Neutrophil (primary cell): ENCODE measurements around the gene OR2T27.
"Not testable (repeated sequence)": the region's sequence is repeated elsewhere in the genome, so short reads cannot be mapped to it uniquely, and the experiment has no call there.

Experiments
- H3K27ac ChIP-seq: fragments of 200-600 bp; sonication (generic); 2 replicates; pipeline ENCODE4 v1.5.1; 2016; ENCODE audit warnings: mild to moderate bottlenecking, moderate library complexity
- H3K27me3 ChIP-seq: fragments of 200-600 bp; sonication (generic); 2 replicates; pipeline ENCODE4 v1.6.0; 2016; ENCODE audit warnings: mild to moderate bottlenecking
- H3K36me3 ChIP-seq: fragments of 200-600 bp; sonication (generic); 2 replicates; pipeline ENCODE4 v1.5.1; 2017
- H3K4me1 ChIP-seq, 2 experiments: fragments of 200-600 bp in 1 of 2; sonication (generic) in 1 of 2; 1 replicate in 1 of 2; 2 replicates in 1 of 2; pipeline versions ENCODE4 v1.5.1 to v1.6.1; 2013 to 2016; ENCODE audit warnings: low read depth in 1 of 2, low read length in 1 of 2, mild to moderate bottlenecking in 1 of 2, moderate library complexity in 1 of 2; ENCODE audit not compliant: control insufficient read depth in 1 of 2, insufficient read depth in 1 of 2
- H3K4me3 ChIP-seq, 2 experiments: fragments of 200-600 bp in 1 of 2; sonication (generic) in 1 of 2; 1 replicate in 1 of 2; 2 replicates in 1 of 2; pipeline ENCODE4 v1.5.1; 2013 to 2016; ENCODE audit warnings: low read depth in 1 of 2, low read length in 1 of 2, mild to moderate bottlenecking in 1 of 2, moderate library complexity in 1 of 2
- H3K9me3 ChIP-seq: fragments of 200-600 bp; sonication (generic); 2 replicates; pipeline ENCODE4 v1.5.1; 2016
- TF ChIP-seq, protein P1 (sequence below): fragments of 200-600 bp; sonication (generic); IDR thresholded peaks from 2 replicates; pipeline ENCODE4 v1.5.1; 2016; ENCODE audit warnings: antibody characterized with exemption

Gene OR2T27

GRCh38 chr1:248655354-248655753 is at the start of gene OR2T27:
OR2T27 (minus strand) TSS chr1:248655528; CDS start chr1:248650884, 4,644 bp downstream.
- not testable (repeated sequence) for H3K4me3 ChIP-seq

DNA sequence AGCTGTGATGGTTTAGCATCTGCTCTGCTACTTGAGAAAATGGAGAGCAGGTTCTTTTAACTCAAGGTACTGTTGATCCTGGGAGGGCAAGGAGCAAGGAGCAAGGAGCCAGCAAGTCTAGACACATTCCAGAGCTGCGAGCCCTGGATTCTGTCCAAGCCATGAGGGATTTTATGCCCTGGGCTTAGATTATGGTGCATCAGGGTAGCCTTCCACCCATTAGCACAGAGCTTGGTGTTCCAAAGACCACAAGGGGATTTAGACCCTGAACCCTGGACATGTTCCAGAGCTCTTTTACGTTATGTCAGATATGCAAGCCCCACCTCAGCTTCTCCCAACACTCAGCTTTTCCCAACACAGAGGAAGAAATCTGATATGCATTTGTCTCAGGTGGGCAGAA is 49.3 kb upstream of the OR2T27 start:
- no peak overlapping the region for H3K4me3 ChIP-seq
- no peaks in the 10 kb centered on the region for H3K36me3 ChIP-seq
- TF ChIP-seq, protein P1, sequence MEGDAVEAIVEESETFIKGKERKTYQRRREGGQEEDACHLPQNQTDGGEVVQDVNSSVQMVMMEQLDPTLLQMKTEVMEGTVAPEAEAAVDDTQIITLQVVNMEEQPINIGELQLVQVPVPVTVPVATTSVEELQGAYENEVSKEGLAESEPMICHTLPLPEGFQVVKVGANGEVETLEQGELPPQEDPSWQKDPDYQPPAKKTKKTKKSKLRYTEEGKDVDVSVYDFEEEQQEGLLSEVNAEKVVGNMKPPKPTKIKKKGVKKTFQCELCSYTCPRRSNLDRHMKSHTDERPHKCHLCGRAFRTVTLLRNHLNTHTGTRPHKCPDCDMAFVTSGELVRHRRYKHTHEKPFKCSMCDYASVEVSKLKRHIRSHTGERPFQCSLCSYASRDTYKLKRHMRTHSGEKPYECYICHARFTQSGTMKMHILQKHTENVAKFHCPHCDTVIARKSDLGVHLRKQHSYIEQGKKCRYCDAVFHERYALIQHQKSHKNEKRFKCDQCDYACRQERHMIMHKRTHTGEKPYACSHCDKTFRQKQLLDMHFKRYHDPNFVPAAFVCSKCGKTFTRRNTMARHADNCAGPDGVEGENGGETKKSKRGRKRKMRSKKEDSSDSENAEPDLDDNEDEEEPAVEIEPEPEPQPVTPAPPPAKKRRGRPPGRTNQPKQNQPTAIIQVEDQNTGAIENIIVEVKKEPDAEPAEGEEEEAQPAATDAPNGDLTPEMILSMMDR = no peak
- H3K27ac ChIP-seq = no peak overlapping the region
- H3K27me3 ChIP-seq = no peaks in the 10 kb centered on the region
- H3K9me3 ChIP-seq = no peaks in the 10 kb centered on the region
- peaks cover 19 to 22% of the 10 kb centered on the region in 2 experiments for H3K4me1 ChIP-seq

More at GRCh38 chr1:248655354-248655753, at the start of gene OR2T27:
- H3K36me3 ChIP-seq, H3K27ac ChIP-seq, H3K27me3 ChIP-seq, H3K4me1 ChIP-seq, H3K9me3 ChIP-seq: not testable (repeated sequence)

GRCh38 chr1:248703674-248704073 is 48.3 kb upstream of the OR2T27 start:
- Histone ChIP-seq H3K27ac (no peak overlapping the region), H3K4me3 (no peak overlapping the region), H3K36me3 (no peaks in the 10 kb centered on the region), H3K27me3 (no peaks in the 10 kb centered on the region), H3K9me3 (no peaks in the 10 kb centered on the region), H3K4me1 (peaks cover 10 to 12% of the 10 kb centered on the region in 2 experiments)
- TF ChIP-seq, protein P1 = no peak

DNA sequence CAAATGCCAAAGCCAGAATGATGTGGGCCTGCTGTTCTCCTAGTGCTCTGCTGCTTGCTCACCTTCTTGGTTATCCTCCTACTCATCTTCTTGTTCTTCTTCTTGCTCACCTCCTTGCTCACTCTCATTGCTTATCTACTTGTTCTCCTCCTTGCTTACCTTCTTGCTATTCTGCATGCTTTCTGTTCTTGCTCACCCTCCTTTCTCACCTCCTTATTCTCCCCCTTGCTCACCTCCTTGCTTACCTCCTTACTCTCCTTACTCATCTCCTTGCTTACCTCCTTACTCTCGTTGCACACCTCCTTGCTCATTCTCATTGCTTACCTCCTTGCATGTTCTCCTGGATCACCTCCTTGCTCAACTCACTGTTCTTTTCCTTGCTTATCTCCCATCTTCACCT is 47.4 kb upstream of the OR2T27 start, which contains the start of gene OR14I1:
TSS of gene OR14I1 (minus strand) at position 53 of the 400 bp plus-strand sequence.
- Histone ChIP-seq H3K27me3 (no peaks in the 10 kb centered on the region), H3K9me3 (no peaks in the 10 kb centered on the region), H3K4me1 (peaks cover 5 to 7% of the 10 kb centered on the region in 2 experiments), H3K36me3 (no peaks in the 10 kb centered on the region), H3K27ac (no peak within 1 kb of the TSS), H3K4me3 (no peak within 1 kb of the TSS)
- TF ChIP-seq, protein P1 = no peak

GRCh38 chr1:248699099-248699498 is 43.8 kb upstream of the OR2T27 start:
- TF ChIP-seq, protein P1 = no peak
- Histone ChIP-seq H3K27ac (no peak overlapping the region), H3K9me3 (no peaks in the 10 kb centered on the region), H3K4me1 (peaks cover 7% of the 10 kb centered on the region in 2 experiments), H3K4me3 (no peak overlapping the region), H3K27me3 (no peaks in the 10 kb centered on the region), H3K36me3 (no peaks in the 10 kb centered on the region)

DNA sequence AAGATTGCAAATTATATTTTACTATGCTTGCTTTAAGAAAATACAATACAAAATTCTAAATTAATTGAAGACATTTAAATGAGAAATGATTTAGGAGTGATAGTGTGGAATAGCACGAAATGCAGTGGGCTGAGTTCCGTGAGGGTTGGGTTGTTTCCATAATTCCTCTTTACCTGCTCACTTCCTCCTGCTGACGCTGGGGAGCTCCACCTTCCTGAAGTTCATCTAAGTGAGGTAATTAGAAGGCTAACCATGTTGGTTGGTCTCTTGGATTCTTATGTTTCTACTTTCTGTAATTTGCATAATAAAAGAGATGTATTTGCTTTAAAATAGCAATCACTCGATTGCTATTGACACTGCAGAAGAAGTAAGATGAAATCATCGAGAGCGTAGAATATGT is 42.6 kb upstream of the OR2T27 start:
- H3K4me3 ChIP-seq = no peak overlapping the region
- TF ChIP-seq, protein P1 = no peak
- H3K27ac ChIP-seq = no peak overlapping the region
- H3K4me1 ChIP-seq = peaks cover 0 to 7% of the 10 kb centered on the region in 2 experiments
- no peaks in the 10 kb centered on the region for H3K36me3 ChIP-seq
- no peaks in the 10 kb centered on the region for H3K9me3 ChIP-seq
- H3K27me3 ChIP-seq = peaks cover 3% of the 10 kb centered on the region
